ENCODE results near the gene KCNT2. TPM values are rescaled to one million over a fixed set of nuclear protein-coding genes. Genes with fewer than 3 reads are reported as not detected.

KCNT2 gene
- total and polyA plus RNA-seq, 10 of the 15 experiments (the other 5 are each of a cell fraction or from before 2014, with no cell fraction given): not detected

- Histone ChIP-seq H3K36me3 (ENCODE audit: control insufficient read depth in 2 of 2, insufficient read depth in 2 of 2, low read length in 1 of 2) (no peaks in the 10 kb centered on the region), H3K79me2 (ENCODE audit: control insufficient read depth, insufficient read depth, low read length) (no peaks in the 10 kb centered on the region), H2AFZ (ENCODE audit: control insufficient read depth, low read depth, low read length) (no peak overlapping the region), H4K20me1 (ENCODE audit: control insufficient read depth, insufficient read depth) (no peaks in the 10 kb centered on the region), H3K9me3 (replicated peaks; ENCODE audit: control insufficient read depth, insufficient read depth, low read length) (no peaks in the 10 kb centered on the region), H3K9ac (ENCODE audit: control insufficient read depth, insufficient read depth, low read length) (no peak overlapping the region), H3K4me3 (no peak overlapping the region), H3K4me1 (ENCODE audit: control insufficient read depth, insufficient read depth, low read length) (no peaks in the 10 kb centered on the region), H3K4me2 (ENCODE audit: control insufficient read depth, insufficient read depth) (no peak overlapping the region), H3K27me3 (replicated peaks in 1 of 2; ENCODE audit: control insufficient read depth in 2 of 2, insufficient read depth in 2 of 2, low read length in 1 of 2) (no peaks in the 10 kb centered on the region), H3K27ac (ENCODE audit: control insufficient read depth, insufficient read depth) (no peak overlapping the region)
- intact Hi-C loops (cut with micrococcal nuclease; ENCODE audit: unreplicated experiment): no loop called here
- in situ Hi-C loops (cut with MboI): no loop called here
- 0% methylated on average over 2 of the region's 2 CpGs for WGBS (ENCODE audit: insufficient coverage, insufficient replicate concordance, low lambda C conversion rate, missing lambda C conversion rate)
- ATAC-seq (no peak), FAIRE-seq (no peak), DNase-seq (ENCODE audit: low read depth, low spot score) (no peak)
- ChIA-PET RAD21 (ENCODE audit: unreplicated experiment) (no interaction called here), CTCF (no interaction called here), POLR2A (no interaction called here), SMC1A (ENCODE audit: uncharacterized antibody, unreplicated experiment) (interaction anchor here (0.6 kb wide), 1 partner anchor 11 kb away, joined by 4 read pairs; no protein-coding TSS in a partner anchor)
- BruUV-seq (replicated peaks): no TSS peak
- TF ChIP-seq SIX5 (IDR thresholded peaks at IDR 0.05; ENCODE audit: low read depth, low read length, severe bottlenecking) (no peak), NR2C1 (IDR thresholded peaks at IDR 0.05) (no peak), ZNF592 (IDR thresholded peaks at IDR 0.05) (no peak), SUPT20H (IDR thresholded peaks at IDR 0.05; ENCODE audit: borderline replicate concordance, control insufficient read depth, low read depth, low read length) (no peak), MLLT1 (IDR thresholded peaks at IDR 0.05) (no peak), FOXM1 (IDR thresholded peaks at IDR 0.05; ENCODE audit: low read depth, low read length) (no peak), IRF4 (IDR thresholded peaks at IDR 0.05; ENCODE audit: low read depth, low read length) (no peak), JUNB (IDR thresholded peaks at IDR 0.05) (no peak), POLR2AphosphoS5 (IDR thresholded peaks at IDR 0.05; ENCODE audit: low read length) (no peak), FOS (IDR thresholded peaks at IDR 0.05; ENCODE audit: borderline replicate concordance, extremely low read depth, insufficient read length) (no peak), TCF3 (IDR thresholded peaks at IDR 0.05; ENCODE audit: borderline replicate concordance, insufficient read depth, low read depth, low read length) (no peak), USF1 (IDR thresholded peaks at IDR 0.05; ENCODE audit: borderline replicate concordance, extremely low read length, insufficient read depth, low read depth, low read length) (no peak), E2F8 (IDR thresholded peaks at IDR 0.05; ENCODE audit: low read depth, partially characterized antibody) (no peak), PKNOX1 (IDR thresholded peaks at IDR 0.05) (no peak)
Observed at GRCh38 chr1:196594700-196595099, 13.5 kb downstream of the KCNT2 start.

Data from GM12878 (cell line).